ENCODE data around the gene GRSF1.

DNA sequence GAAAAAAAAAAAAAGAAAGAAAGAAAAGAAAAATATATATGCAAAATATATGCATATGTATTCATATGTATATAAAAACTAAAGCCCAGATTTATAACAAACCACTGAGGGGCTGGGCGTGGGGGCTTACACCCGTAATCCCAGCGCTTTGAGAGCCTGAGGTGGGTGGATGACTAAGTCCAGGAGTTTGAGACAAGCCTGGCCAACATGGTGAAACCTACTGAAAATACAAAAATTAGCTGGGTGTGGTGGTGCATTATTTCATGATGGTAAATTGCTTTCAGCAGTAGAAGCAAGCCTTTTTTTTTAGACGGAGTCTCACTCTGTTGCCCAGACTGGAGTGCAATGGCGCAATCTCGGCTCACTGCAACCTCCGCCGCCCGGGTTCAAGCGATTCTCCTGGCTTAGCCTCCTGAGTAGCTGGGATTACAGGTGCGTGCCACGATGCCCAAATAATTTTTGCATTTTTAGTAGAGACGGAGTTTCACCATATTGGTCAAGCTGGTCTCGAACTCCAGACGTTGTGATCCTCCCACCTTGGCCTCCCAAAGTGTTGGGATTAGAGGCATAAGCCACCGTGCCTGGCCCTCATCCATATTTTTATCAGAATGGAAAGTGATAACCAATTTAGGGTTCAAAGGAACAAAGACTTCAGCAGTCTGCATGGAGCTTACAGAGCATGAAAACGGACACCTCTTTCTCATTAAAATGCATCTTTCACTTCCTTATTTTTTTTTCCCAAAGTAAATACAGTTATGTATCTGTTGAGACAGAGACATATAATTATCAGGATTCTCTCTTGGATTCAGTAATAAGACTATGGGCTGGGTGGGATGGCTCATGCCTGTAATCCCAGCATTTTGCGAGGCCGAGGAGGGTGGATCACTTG, 34.8 kb upstream of the GRSF1 start:
- TF ChIP-seq, protein P1, sequence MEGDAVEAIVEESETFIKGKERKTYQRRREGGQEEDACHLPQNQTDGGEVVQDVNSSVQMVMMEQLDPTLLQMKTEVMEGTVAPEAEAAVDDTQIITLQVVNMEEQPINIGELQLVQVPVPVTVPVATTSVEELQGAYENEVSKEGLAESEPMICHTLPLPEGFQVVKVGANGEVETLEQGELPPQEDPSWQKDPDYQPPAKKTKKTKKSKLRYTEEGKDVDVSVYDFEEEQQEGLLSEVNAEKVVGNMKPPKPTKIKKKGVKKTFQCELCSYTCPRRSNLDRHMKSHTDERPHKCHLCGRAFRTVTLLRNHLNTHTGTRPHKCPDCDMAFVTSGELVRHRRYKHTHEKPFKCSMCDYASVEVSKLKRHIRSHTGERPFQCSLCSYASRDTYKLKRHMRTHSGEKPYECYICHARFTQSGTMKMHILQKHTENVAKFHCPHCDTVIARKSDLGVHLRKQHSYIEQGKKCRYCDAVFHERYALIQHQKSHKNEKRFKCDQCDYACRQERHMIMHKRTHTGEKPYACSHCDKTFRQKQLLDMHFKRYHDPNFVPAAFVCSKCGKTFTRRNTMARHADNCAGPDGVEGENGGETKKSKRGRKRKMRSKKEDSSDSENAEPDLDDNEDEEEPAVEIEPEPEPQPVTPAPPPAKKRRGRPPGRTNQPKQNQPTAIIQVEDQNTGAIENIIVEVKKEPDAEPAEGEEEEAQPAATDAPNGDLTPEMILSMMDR (IDR thresholded peaks at IDR 0.05), result no peak
- TF ChIP-seq POLR2A (IDR thresholded peaks at IDR 0.05), result no peak
